Measurements from ENCODE around the gene GDE1.

DNA sequence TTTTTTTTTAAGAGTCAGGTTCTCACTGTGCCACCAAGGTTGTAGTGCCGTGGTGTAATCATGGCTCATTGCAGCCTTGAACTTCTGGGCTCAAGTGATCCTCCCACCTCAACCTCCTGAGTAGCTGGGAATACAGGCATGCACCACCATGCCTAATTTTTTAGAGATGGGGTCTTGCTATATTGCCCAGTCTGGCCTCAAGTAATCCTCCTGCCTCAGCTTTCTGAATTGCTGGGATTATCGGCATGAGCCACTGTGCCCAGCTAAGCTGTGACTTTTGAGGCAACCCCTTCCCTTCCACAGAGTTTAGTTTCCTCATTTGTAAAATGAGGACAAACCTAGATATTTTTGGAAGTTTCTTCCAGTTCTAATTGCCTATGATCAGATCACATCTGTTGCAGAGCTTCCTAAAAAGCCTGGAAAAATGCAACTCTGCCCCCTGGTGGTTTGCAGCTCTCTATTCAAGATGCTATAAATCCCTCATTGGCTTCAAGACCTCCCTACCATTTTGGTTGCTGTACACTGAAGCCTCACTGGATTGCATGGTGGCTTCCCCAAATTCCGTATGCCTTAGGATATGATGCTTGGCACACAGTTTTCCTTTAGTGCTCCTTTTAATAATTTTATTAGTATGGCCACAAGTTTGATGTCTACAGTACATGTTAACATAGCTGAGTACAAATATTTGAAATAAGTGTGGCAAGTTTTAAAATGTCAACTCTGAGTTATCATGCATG lies 19.3 kb downstream of the GDE1 start:
- TF ChIP-seq SIN3A (IDR thresholded peaks at IDR 0.05; ENCODE audit: borderline replicate concordance, insufficient read depth, low read length) (no peak), POLR2AphosphoS5 (IDR thresholded peaks at IDR 0.05; ENCODE audit: low read depth, low read length) (no peak), FOXP2 (optimal IDR thresholded peaks at IDR 0.05; ENCODE audit: borderline replicate concordance, extremely low read depth, extremely low read length, insufficient read depth) (no peak)
- TF ChIP-seq, protein P1, sequence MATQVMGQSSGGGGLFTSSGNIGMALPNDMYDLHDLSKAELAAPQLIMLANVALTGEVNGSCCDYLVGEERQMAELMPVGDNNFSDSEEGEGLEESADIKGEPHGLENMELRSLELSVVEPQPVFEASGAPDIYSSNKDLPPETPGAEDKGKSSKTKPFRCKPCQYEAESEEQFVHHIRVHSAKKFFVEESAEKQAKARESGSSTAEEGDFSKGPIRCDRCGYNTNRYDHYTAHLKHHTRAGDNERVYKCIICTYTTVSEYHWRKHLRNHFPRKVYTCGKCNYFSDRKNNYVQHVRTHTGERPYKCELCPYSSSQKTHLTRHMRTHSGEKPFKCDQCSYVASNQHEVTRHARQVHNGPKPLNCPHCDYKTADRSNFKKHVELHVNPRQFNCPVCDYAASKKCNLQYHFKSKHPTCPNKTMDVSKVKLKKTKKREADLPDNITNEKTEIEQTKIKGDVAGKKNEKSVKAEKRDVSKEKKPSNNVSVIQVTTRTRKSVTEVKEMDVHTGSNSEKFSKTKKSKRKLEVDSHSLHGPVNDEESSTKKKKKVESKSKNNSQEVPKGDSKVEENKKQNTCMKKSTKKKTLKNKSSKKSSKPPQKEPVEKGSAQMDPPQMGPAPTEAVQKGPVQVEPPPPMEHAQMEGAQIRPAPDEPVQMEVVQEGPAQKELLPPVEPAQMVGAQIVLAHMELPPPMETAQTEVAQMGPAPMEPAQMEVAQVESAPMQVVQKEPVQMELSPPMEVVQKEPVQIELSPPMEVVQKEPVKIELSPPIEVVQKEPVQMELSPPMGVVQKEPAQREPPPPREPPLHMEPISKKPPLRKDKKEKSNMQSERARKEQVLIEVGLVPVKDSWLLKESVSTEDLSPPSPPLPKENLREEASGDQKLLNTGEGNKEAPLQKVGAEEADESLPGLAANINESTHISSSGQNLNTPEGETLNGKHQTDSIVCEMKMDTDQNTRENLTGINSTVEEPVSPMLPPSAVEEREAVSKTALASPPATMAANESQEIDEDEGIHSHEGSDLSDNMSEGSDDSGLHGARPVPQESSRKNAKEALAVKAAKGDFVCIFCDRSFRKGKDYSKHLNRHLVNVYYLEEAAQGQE (IDR thresholded peaks at IDR 0.05; ENCODE audit: insufficient read depth in 1 of 2, low read depth in 2 of 2, low read length in 2 of 2) = no peak

All from PFSK-1 (cell line).